Mesothelial cell of epicardium (in vitro differentiated cells): ENCODE measurements around the gene PFKP. TPM values are rescaled to one million over a fixed set of nuclear protein-coding genes. Genes with fewer than 3 reads are reported as not detected.

Experiments
- DNase-seq, 2 experiments: peaks; one replicate each; pipeline ENCODE4 v3.0.0; 2021; ENCODE audit warnings: low spot score in 2 of 2; ENCODE audit not compliant: unreplicated experiment in 2 of 2
- H3K27ac Mint-ChIP-seq: 2 replicates; pipeline ENCODE4 v1.8.0; 2021; ENCODE audit warnings: mixed read lengths
- H3K27me3 Mint-ChIP-seq: 2 replicates; pipeline ENCODE4 v1.8.0; 2021; ENCODE audit warnings: low read depth, mixed read lengths
- H3K36me3 Mint-ChIP-seq: 2 replicates; pipeline ENCODE4 v1.8.0; 2021; ENCODE audit warnings: mixed read lengths
- H3K4me1 Mint-ChIP-seq: 2 replicates; pipeline ENCODE4 v1.8.0; 2021; ENCODE audit warnings: mixed read lengths
- H3K4me3 Mint-ChIP-seq: 2 replicates; pipeline ENCODE4 v1.8.0; 2021; ENCODE audit warnings: mild to moderate bottlenecking, moderate library complexity, mixed read lengths
- H3K9me3 Mint-ChIP-seq: 2 replicates; pipeline ENCODE4 v1.8.0; 2021; ENCODE audit warnings: mixed read lengths
- total RNA-seq: library from RNA; stranded (reverse); gene quantifications from 3 replicates; pipeline ENCODE4 v1.2.1, GENCODE V29; 2021
- TF ChIP-seq, protein P1 (sequence below): fragments of 200-600 bp; sonication (generic); IDR thresholded peaks from one replicate; pipeline ENCODE4 v1.5.0; 2021; ENCODE audit warnings: antibody characterized with exemption; ENCODE audit not compliant: unreplicated experiment

PFKP gene
- total RNA-seq, 1 donor from 2014 or later = 35.3 TPM

GRCh38 chr10:3179174-3179573 is 111.8 kb downstream of the PFKP start:
- TF ChIP-seq, protein P1, sequence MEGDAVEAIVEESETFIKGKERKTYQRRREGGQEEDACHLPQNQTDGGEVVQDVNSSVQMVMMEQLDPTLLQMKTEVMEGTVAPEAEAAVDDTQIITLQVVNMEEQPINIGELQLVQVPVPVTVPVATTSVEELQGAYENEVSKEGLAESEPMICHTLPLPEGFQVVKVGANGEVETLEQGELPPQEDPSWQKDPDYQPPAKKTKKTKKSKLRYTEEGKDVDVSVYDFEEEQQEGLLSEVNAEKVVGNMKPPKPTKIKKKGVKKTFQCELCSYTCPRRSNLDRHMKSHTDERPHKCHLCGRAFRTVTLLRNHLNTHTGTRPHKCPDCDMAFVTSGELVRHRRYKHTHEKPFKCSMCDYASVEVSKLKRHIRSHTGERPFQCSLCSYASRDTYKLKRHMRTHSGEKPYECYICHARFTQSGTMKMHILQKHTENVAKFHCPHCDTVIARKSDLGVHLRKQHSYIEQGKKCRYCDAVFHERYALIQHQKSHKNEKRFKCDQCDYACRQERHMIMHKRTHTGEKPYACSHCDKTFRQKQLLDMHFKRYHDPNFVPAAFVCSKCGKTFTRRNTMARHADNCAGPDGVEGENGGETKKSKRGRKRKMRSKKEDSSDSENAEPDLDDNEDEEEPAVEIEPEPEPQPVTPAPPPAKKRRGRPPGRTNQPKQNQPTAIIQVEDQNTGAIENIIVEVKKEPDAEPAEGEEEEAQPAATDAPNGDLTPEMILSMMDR = no peak
- Mint-ChIP-seq H3K36me3 (no peaks in the 10 kb centered on the region), H3K27ac (no peak overlapping the region), H3K4me3 (no peak overlapping the region), H3K27me3 (peaks cover 10% of the 10 kb centered on the region), H3K4me1 (no peaks in the 10 kb centered on the region), H3K9me3 (peaks cover 6% of the 10 kb centered on the region)
- DNase-seq = no peak

- TF ChIP-seq, protein P1 = no peak
- no peaks in the 10 kb centered on the region for H3K36me3 Mint-ChIP-seq
- H3K4me1 Mint-ChIP-seq = no peaks in the 10 kb centered on the region
Measured at GRCh38 chr10:3180355-3181025, 113.1 kb downstream of the PFKP start.

DNA sequence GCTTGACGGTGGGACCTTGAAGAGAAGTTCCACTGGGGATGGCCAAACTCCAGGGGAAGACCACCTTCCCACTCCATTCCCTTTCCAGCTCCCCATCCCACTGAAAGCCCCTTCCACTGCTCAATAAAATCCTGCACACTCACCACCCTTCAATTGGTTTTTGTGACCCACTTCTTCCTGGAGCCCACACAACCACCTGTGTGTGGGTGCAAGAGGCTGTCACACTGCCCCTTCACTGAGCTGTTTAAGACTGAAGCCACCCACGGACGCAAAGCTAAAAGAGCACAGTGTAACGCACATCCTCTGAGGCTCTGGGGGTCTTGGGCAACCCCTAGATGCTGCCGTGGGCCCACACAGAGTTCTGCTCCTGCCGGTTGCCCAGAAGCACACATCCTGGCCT is 118.0 kb downstream of the PFKP start:
- no peak overlapping the region for H3K4me3 Mint-ChIP-seq

More at GRCh38 chr10:3180355-3181025, 113.1 kb downstream of the PFKP start:
- no peak for DNase-seq
- Mint-ChIP-seq H3K27me3 (peaks cover 10% of the 10 kb centered on the region), H3K9me3 (peaks cover 6% of the 10 kb centered on the region), H3K27ac (no peak overlapping the region), H3K4me3 (no peak overlapping the region)

DNA sequence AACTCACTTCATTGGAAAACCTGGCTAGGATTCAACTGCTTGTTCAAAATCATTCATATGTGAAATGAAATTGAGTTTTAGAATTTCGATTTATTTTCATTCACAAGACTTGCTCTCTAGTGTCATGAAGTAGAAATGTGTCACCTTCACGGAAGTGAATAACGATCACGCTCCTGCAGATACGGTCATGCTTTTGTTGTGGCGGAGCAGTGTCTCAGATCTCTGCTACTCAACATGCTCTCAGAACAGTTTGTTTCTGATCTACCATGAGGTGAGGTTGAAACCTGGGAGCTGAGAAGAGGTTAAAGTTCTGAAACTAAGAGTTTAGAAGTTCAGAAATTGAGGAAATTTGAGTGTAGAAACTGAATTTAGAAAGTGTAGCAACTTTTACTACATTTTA is 119.0 kb downstream of the PFKP start:
- Mint-ChIP-seq H3K4me3 (no peak overlapping the region), H3K27me3 (peaks cover 10% of the 10 kb centered on the region), H3K4me1 (no peaks in the 10 kb centered on the region), H3K27ac (no peak overlapping the region), H3K9me3 (no peaks in the 10 kb centered on the region), H3K36me3 (no peaks in the 10 kb centered on the region)
- DNase-seq = no peak
- TF ChIP-seq, protein P1 = no peak

More for the DNA sequence above, 118.0 kb downstream of the PFKP start:
- Mint-ChIP-seq H3K4me1 (no peaks in the 10 kb centered on the region), H3K27ac (no peak overlapping the region), H3K9me3 (no peaks in the 10 kb centered on the region), H3K27me3 (peaks cover 10% of the 10 kb centered on the region), H3K36me3 (no peaks in the 10 kb centered on the region)
- no peak for DNase-seq
- TF ChIP-seq, protein P1 = no peak

Other genes starting within 250 kb of the PFKP start
- gene PITRM1, start 105.2 kb downstream of the PFKP start, total RNA-seq = 68.8 to 75.5 TPM (median 72.4 TPM) in 3 replicates